Neutrophil (primary cell): Measurements from ENCODE around the gene EIF3D.

Experiments
- H3K27ac ChIP-seq: fragments of 200-600 bp; sonication (generic); 2 replicates; pipeline ENCODE4 v1.5.1; 2016; ENCODE audit warnings: mild to moderate bottlenecking, moderate library complexity
- H3K27me3 ChIP-seq: fragments of 200-600 bp; sonication (generic); 2 replicates; pipeline ENCODE4 v1.6.0; 2016; ENCODE audit warnings: mild to moderate bottlenecking
- H3K36me3 ChIP-seq: fragments of 200-600 bp; sonication (generic); 2 replicates; pipeline ENCODE4 v1.5.1; 2017
- H3K4me1 ChIP-seq, 2 experiments: fragments of 200-600 bp in 1 of 2; sonication (generic) in 1 of 2; 1 replicate in 1 of 2; 2 replicates in 1 of 2; pipeline versions ENCODE4 v1.5.1 to v1.6.1; 2013 to 2016; ENCODE audit warnings: low read depth in 1 of 2, low read length in 1 of 2, mild to moderate bottlenecking in 1 of 2, moderate library complexity in 1 of 2; ENCODE audit not compliant: control insufficient read depth in 1 of 2, insufficient read depth in 1 of 2
- H3K4me3 ChIP-seq, 2 experiments: fragments of 200-600 bp in 1 of 2; sonication (generic) in 1 of 2; 1 replicate in 1 of 2; 2 replicates in 1 of 2; pipeline ENCODE4 v1.5.1; 2013 to 2016; ENCODE audit warnings: low read depth in 1 of 2, low read length in 1 of 2, mild to moderate bottlenecking in 1 of 2, moderate library complexity in 1 of 2
- H3K9me3 ChIP-seq: fragments of 200-600 bp; sonication (generic); 2 replicates; pipeline ENCODE4 v1.5.1; 2016
- TF ChIP-seq, protein P1 (sequence below): fragments of 200-600 bp; sonication (generic); IDR thresholded peaks from 2 replicates; pipeline ENCODE4 v1.5.1; 2016; ENCODE audit warnings: antibody characterized with exemption

EIF3D gene

DNA sequence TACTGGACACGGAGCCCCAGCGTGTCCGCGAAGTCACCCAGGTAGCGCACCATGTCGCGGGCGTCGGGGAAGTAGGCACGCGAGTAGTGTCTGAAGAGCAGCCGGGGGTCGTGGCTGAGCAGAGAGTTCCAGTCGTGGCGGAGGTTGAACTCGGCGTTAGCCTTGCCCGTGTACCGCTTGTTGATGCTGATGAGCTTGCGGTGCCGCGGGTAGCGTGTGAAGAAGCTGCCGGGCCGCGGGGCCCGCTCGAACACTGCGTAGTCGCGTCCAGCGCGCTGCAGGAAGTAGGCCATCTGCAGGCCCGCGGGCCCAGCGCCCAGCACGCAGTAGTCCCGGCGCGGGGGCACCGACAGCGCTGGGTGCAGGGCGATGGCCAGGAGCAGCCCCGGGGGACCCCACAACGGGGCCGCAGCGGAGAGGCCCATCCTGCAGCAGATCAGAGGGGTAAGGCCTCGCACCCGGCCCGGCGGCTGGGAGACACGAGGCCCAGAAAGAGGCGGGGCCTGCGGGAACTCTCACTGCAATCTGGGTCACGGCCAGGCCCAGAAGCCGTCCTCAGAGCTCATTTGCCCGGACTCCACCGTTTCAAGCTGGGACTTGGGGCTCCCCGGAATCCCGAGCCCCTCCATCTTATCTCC is 22.8 kb downstream of the EIF3D start:
- TF ChIP-seq, protein P1, sequence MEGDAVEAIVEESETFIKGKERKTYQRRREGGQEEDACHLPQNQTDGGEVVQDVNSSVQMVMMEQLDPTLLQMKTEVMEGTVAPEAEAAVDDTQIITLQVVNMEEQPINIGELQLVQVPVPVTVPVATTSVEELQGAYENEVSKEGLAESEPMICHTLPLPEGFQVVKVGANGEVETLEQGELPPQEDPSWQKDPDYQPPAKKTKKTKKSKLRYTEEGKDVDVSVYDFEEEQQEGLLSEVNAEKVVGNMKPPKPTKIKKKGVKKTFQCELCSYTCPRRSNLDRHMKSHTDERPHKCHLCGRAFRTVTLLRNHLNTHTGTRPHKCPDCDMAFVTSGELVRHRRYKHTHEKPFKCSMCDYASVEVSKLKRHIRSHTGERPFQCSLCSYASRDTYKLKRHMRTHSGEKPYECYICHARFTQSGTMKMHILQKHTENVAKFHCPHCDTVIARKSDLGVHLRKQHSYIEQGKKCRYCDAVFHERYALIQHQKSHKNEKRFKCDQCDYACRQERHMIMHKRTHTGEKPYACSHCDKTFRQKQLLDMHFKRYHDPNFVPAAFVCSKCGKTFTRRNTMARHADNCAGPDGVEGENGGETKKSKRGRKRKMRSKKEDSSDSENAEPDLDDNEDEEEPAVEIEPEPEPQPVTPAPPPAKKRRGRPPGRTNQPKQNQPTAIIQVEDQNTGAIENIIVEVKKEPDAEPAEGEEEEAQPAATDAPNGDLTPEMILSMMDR: no peak

GRCh38 chr22:36497910-36498665 is 30.9 kb downstream of the EIF3D start:
- Histone ChIP-seq H3K27ac (no peak overlapping the region), H3K27me3 (no peaks in the 10 kb centered on the region), H3K36me3 (peaks cover 8% of the 10 kb centered on the region), H3K4me3 (no peak overlapping the region), H3K4me1 (peaks cover 14 to 17% of the 10 kb centered on the region in 2 experiments), H3K9me3 (no peaks in the 10 kb centered on the region)
- TF ChIP-seq, protein P1: no peak

More for the DNA sequence above, 22.8 kb downstream of the EIF3D start:
- no peaks in the 10 kb centered on the region for H3K27me3 ChIP-seq
- H3K27ac ChIP-seq: no peak overlapping the region
- peaks cover 9 to 14% of the 10 kb centered on the region in 2 experiments for H3K4me1 ChIP-seq
- peak overlapping the region; percentile 66 to 78 for H3K4me3 ChIP-seq
- H3K36me3 ChIP-seq: peaks cover 9% of the 10 kb centered on the region
- H3K9me3 ChIP-seq: no peaks in the 10 kb centered on the region

- Histone ChIP-seq H3K36me3 (peaks cover 8% of the 10 kb centered on the region), H3K27ac (peak overlapping the region; percentile 79), H3K4me1 (peaks cover 15 to 17% of the 10 kb centered on the region in 2 experiments), H3K27me3 (no peaks in the 10 kb centered on the region), H3K4me3 (peak overlapping the region; percentile 18 to 45), H3K9me3 (no peaks in the 10 kb centered on the region)
- TF ChIP-seq, protein P1: peak; percentile 56
These were observed 35.3 kb downstream of the EIF3D start for GRCh38 chr22:36493690-36494110.

DNA sequence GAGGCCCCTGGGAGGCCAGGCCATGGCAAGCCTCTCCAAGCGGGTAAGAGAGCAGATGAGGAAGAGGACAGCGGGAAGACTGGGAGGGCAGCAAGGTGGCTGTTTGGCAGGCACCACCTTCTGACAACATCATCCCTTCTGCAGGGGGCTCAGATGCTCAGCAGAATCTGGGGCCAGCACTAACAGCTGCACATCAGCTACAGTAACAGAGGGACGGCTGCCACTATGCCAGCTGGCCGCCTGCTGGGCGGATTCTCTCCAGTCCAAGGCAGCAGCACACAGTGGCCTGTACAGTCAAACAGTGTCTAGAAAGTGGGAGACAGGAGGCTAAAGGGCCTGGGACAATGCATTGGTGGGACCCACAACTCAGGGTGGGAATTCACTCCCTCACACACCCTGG is 36.9 kb downstream of the EIF3D start:
- Histone ChIP-seq H3K27ac (no peak overlapping the region), H3K9me3 (no peaks in the 10 kb centered on the region), H3K4me1 (peaks cover 15 to 17% of the 10 kb centered on the region in 2 experiments), H3K4me3 (no peak overlapping the region), H3K36me3 (peaks cover 8% of the 10 kb centered on the region), H3K27me3 (no peaks in the 10 kb centered on the region)
- TF ChIP-seq, protein P1: no peak

- no peaks in the 10 kb centered on the region for H3K27me3 ChIP-seq
- H3K4me3 ChIP-seq: no peak overlapping the region
- peaks cover 7% of the 10 kb centered on the region for H3K36me3 ChIP-seq
- TF ChIP-seq, protein P1: no peak
- H3K27ac ChIP-seq: no peak overlapping the region
- peaks cover 15 to 17% of the 10 kb centered on the region in 2 experiments for H3K4me1 ChIP-seq
- no peaks in the 10 kb centered on the region for H3K9me3 ChIP-seq
These were observed 37.8 kb downstream of the EIF3D start for GRCh38 chr22:36491155-36491554.
